ENCODE measurements around the gene C8G. TPM values are rescaled to one million over a fixed set of nuclear protein-coding genes. Genes with fewer than 3 reads are reported as not detected.

Gene C8G
- total RNA-seq, 4 donors from 2014 or later = 24.9 to 148 (median 66.2) TPM; not detected in 1

DNA sequence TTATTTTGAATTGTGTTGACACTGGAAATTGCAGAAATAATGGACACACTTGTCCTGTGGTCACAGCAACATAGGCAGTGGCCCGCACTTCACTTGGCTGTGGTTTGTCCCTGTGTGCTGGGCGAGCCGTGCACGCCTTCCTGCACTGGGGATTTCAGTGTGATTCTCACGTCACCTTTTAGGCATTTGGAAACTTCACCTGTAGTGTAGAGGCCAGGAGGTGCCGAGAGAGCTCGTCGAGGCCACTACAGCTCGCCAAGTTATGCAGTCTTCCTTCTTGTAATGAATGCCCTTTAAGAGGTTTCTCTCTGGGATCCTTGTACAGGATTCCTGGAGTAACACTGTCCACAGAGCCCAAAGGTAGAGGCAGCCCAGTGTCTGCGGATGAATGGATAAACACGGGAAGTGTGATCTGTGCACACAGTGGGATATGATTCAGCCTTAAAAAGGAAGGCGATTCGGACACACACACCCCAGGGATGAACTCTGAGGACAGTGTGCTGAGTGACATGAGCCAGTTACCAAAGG is 44.0 kb upstream of the C8G start:
- no peaks in the 10 kb centered on the region for H3K27me3 ChIP-seq
- TF ChIP-seq CTCF (IDR thresholded peaks at IDR 0.05) (no peak), POLR2A (IDR thresholded peaks at IDR 0.05) (no peak)
- H3K4me1 ChIP-seq = peaks cover 8 to 57% (median 21%) of the 10 kb centered on the region in 4 donors
- H3K36me3 ChIP-seq = peaks cover 0 to 16% (median 0%) of the 10 kb centered on the region in 3 donors
- H3K9me3 ChIP-seq = no peaks in the 10 kb centered on the region
- DNase-seq = no peak
- peak overlapping the region; percentile 74 to 97 (median 93) for H3K27ac ChIP-seq
- H3K4me3 ChIP-seq = peak overlapping the region in 1 of 4 donors; percentile 20

DNA sequence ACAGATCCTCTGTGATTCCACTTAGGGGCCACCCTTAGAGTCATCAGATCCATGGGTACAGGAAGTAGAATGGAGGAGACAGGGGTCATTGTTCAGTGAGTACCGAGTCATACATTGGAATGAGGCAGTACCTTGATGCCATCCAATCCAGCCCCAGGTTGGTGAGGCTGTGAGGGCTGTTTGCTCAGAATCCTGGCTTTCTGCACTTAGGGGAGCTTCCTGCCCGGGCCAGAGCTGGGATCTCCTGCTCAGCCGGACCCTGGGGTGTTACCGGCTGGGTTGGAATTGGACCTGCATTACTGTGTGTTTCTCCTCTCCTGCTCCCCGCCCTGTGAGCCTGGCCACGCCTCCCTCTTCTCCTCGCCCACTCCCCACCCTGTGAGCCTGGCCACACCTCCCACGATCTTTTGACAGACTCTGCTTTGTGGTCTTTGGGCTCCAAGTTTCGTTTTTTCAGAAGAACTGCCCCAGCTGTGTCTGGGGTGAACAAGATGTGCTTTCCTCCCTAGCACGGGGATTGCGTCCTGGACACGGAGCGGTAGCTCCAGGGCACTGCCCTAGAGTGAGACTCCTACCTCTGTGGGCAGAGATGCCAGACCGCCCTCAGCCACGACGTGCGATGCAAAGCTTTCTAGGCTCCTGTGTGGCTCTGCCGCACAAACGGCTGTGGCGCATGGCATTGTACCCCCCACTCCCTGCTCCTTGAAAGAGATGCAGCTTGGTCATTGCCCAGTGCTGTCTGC is 43.4 kb upstream of the C8G start:
- TF ChIP-seq POLR2A (IDR thresholded peaks at IDR 0.05) = peak; percentile 47 to 57
- TF ChIP-seq CTCF (IDR thresholded peaks at IDR 0.05) = no peak
- DNase-seq = peak; percentile 78 to 84 (median 80)
- Histone ChIP-seq H3K27me3 (no peaks in the 10 kb centered on the region), H3K9me3 (no peaks in the 10 kb centered on the region), H3K4me3 (peak overlapping the region; percentile 2 to 29 (median 22)), H3K27ac (peak overlapping the region; percentile 74 to 97 (median 93)), H3K4me1 (peaks cover 8 to 57% (median 21%) of the 10 kb centered on the region in 4 donors), H3K36me3 (peaks cover 0 to 17% (median 0%) of the 10 kb centered on the region in 3 donors)

DNA sequence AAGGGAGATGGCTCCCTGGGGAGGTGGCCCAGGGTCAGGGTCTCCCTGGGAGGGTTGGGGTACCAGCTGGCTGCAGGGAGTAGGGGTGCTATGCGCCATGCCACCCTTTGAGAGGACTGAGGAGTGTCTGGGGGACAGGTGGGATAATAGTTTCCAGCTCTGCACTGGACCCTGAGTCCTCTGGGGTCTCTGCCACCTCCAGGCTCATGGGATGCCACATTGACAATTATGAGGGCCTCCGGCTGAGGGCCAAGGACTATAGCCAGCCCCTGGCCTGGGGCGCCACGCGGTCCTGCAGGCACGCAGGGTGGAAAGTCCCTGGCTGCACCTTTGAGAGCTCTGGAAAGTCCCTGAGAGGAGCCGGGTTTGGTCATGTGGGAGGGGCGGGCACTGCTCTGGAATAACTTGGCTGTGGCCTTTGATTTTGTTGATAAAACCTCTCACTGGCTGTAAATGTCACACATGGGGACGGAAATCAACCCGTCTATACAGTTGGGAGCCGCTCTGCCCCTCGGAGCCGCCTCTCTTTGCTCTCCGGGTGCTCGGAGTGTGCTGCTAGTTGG is 42.7 kb upstream of the C8G start:
- H3K9me3 ChIP-seq = no peaks in the 10 kb centered on the region
- TF ChIP-seq CTCF (IDR thresholded peaks at IDR 0.05) = peak in 1 of 6 experiments; percentile 2
- TF ChIP-seq POLR2A (IDR thresholded peaks at IDR 0.05) = peak; percentile 61 to 88
- H3K4me1 ChIP-seq = peaks cover 8 to 57% (median 21%) of the 10 kb centered on the region in 4 donors
- peak; percentile 70 to 92 (median 91) for DNase-seq
- peak overlapping the region; percentile 74 to 97 (median 93) for H3K27ac ChIP-seq
- H3K27me3 ChIP-seq = no peaks in the 10 kb centered on the region
- peak overlapping the region; percentile 2 to 29 (median 22) for H3K4me3 ChIP-seq
- peaks cover 0 to 24% (median 0%) of the 10 kb centered on the region in 3 donors for H3K36me3 ChIP-seq

GRCh38 chr9:136903041-136903554 is 41.9 kb upstream of the C8G start:
- Histone ChIP-seq H3K27me3 (no peaks in the 10 kb centered on the region), H3K4me3 (no peak overlapping the region), H3K27ac (peak overlapping the region; percentile 74 to 97 (median 93)), H3K9me3 (no peaks in the 10 kb centered on the region), H3K36me3 (peaks cover 0 to 32% (median 2%) of the 10 kb centered on the region in 3 donors), H3K4me1 (peaks cover 8 to 57% (median 21%) of the 10 kb centered on the region in 4 donors)
- TF ChIP-seq CTCF (IDR thresholded peaks at IDR 0.05) (no peak), POLR2A (IDR thresholded peaks at IDR 0.05) (no peak)
- DNase-seq = peak in 2 of 3 donors; percentile 62 to 63

DNA sequence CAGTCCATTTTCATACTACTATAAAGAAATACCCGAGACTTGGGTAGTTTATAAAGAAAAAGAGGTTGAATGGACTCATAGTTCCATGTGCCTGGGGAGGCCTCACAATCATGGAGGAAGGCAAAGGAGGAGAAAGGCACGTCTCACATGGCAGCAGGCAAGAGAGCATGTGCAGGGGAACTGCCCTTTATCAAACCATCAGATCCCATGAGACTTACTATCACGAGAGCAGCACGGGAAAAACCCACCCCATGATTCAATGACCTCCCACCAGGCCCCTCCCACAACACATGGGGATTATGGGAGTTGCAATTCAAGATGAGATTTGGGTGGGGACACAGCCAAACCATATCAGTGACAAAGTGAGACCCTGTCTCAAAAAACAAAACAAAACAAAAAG is 38.8 kb upstream of the C8G start:
- Histone ChIP-seq H3K9me3 (no peaks in the 10 kb centered on the region), H3K27me3 (no peaks in the 10 kb centered on the region), H3K4me1 (peaks cover 4 to 30% (median 19%) of the 10 kb centered on the region in 4 donors), H3K36me3 (peaks cover 0 to 44% (median 4%) of the 10 kb centered on the region in 3 donors), H3K4me3 (no peak overlapping the region), H3K27ac (no peak overlapping the region)
- no peak for TF ChIP-seq POLR2A (IDR thresholded peaks at IDR 0.05)
- no peak for TF ChIP-seq CTCF (IDR thresholded peaks at IDR 0.05)
- no peak for DNase-seq
